GM19324 (cell line): ENCODE measurements around the gene PREB.
"Not testable (repeated sequence)": the region's sequence is repeated elsewhere in the genome, so short reads cannot be mapped to it uniquely, and the experiment has no call there.

Experiments used
- ATAC-seq: cut with Tn5 transposase; IDR thresholded peaks from one replicate; pipeline ENCODE4 v1.9.1; 2021; ENCODE audit warnings: mild to moderate bottlenecking, moderate library complexity; ENCODE audit not compliant: unreplicated experiment, low FRiP score

The PREB gene

GRCh38 chr2:27133905-27134780 lies at the start of gene PREB:
Gene PREB, minus strand, starts transcription at chr2:27134636. Its CDS starts 215 bp downstream, at chr2:27134421.
- ATAC-seq = peak; percentile 89

GRCh38 chr2:27184115-27184514 lies 49.7 kb upstream of the PREB start:
- no peak for ATAC-seq

GRCh38 chr2:27182346-27182745 lies 47.9 kb upstream of the PREB start:
- ATAC-seq = no peak

GRCh38 chr2:27179344-27180000 lies 45.0 kb upstream of the PREB start:
- no peak for ATAC-seq

GRCh38 chr2:27178469-27178868 lies 44.0 kb upstream of the PREB start:
- no peak for ATAC-seq

- no peak for ATAC-seq
Measured at GRCh38 chr2:27177441-27178351, 43.3 kb upstream of the PREB start.

GRCh38 chr2:27175781-27176180 lies 41.3 kb upstream of the PREB start:
- not testable (repeated sequence) for ATAC-seq

GRCh38 chr2:27175330-27175729 lies 40.9 kb upstream of the PREB start:
- no peak for ATAC-seq

- no peak for ATAC-seq
Measured at GRCh38 chr2:27174638-27175037, 40.2 kb upstream of the PREB start.

- ATAC-seq = no peak
Measured at GRCh38 chr2:27171351-27171848, 37.0 kb upstream of the PREB start.

- ATAC-seq = no peak
Measured at GRCh38 chr2:27170581-27171337, 36.3 kb upstream of the PREB start.

- ATAC-seq = peak; percentile 55
Measured at GRCh38 chr2:27164960-27165763, 30.7 kb upstream of the PREB start.

- no peak for ATAC-seq
Measured at GRCh38 chr2:27162151-27163121, 28.0 kb upstream of the PREB start.

GRCh38 chr2:27160191-27160590 lies 25.8 kb upstream of the PREB start:
- no peak for ATAC-seq

GRCh38 chr2:27159271-27159670 lies 24.8 kb upstream of the PREB start:
- no peak for ATAC-seq

GRCh38 chr2:27158468-27158867 lies 24.0 kb upstream of the PREB start:
- ATAC-seq = no peak

GRCh38 chr2:27155069-27155520 lies 20.7 kb upstream of the PREB start:
- no peak for ATAC-seq

- ATAC-seq = no peak
Measured at GRCh38 chr2:27154488-27154887, 20.1 kb upstream of the PREB start.
